AG10803 (cell line): ENCODE results near the gene CYP4F11.
"Not testable (repeated sequence)": the region's sequence is repeated elsewhere in the genome, so short reads cannot be mapped to it uniquely, and the experiment has no call there.

Experiments
- DNase-seq: peaks from one replicate; pipeline ENCODE4 v3.0.0; 2010; ENCODE audit warnings: low read depth
- H3K4me3 ChIP-seq: 2 replicates; pipeline ENCODE4 v1.5.1; 2011; ENCODE audit warnings: mild to moderate bottlenecking, low read length, control low read depth
- CTCF ChIP-seq: conservative IDR thresholded peaks from 2 replicates; pipeline ENCODE4 v1.5.1; 2011; ENCODE audit warnings: mild to moderate bottlenecking, low read length, control low read depth, inconsistent platforms

Gene CYP4F11

GRCh38 chr19:15902254-15902653 is 32.1 kb downstream of the CYP4F11 start:
- no peak for TF ChIP-seq CTCF
- no peak for DNase-seq
- H3K4me3 ChIP-seq, result no peak overlapping the region

- TF ChIP-seq CTCF, result no peak
- DNase-seq, result no peak
- H3K4me3 ChIP-seq, result no peak overlapping the region
These were observed 33.8 kb downstream of the CYP4F11 start for GRCh38 chr19:15900504-15900903.

- not testable (repeated sequence) for H3K4me3 ChIP-seq, DNase-seq
These were observed 34.3 kb downstream of the CYP4F11 start for GRCh38 chr19:15900032-15900431.

GRCh38 chr19:15899561-15899960 is 34.8 kb downstream of the CYP4F11 start:
- H3K4me3 ChIP-seq, DNase-seq: not testable (repeated sequence)

GRCh38 chr19:15897738-15898276 is 36.5 kb downstream of the CYP4F11 start, which contains the start of gene CYP4F2:
TSS of gene CYP4F2 (minus strand) at chr19:15898074. CDS start at chr19:15897611, 463 bp downstream.
- DNase-seq, result no peak
- TF ChIP-seq CTCF, result no peak
- no peak within 1 kb of the TSS for H3K4me3 ChIP-seq

GRCh38 chr19:15897026-15897737 is 37.1 kb downstream of the CYP4F11 start:
- H3K4me3 ChIP-seq, result no peak overlapping the region
- no peak for TF ChIP-seq CTCF
- DNase-seq, result no peak

- DNase-seq, result no peak
These were observed 38.4 kb downstream of the CYP4F11 start for GRCh38 chr19:15895876-15896430.

More at GRCh38 chr19:15895876-15896430, 38.4 kb downstream of the CYP4F11 start:
- H3K4me3 ChIP-seq, result no peak overlapping the region
- no peak for TF ChIP-seq CTCF
